ENCODE data around the gene NISCH. TPM values are rescaled to one million over a fixed set of nuclear protein-coding genes. Genes with fewer than 3 reads are reported as not detected.

The NISCH gene
- total RNA-seq, 4 donors from 2014 or later = 65.7 to 150 (median 128) TPM

GRCh38 chr3:52517796-52518722 is 62.7 kb downstream of the NISCH start:
- TF ChIP-seq CTCF (IDR thresholded peaks at IDR 0.05) (no peak), POLR2A (IDR thresholded peaks at IDR 0.05) (no peak)

GRCh38 chr3:52518723-52519444 is 63.5 kb downstream of the NISCH start:
- Histone ChIP-seq H3K9me3 (no peaks in the 10 kb centered on the region), H3K4me3 (peak overlapping the region in 2 of 4 donors; percentile 42 to 47), H3K4me1 (no peaks in the 10 kb centered on the region), H3K27ac (no peak overlapping the region), H3K36me3 (no peaks in the 10 kb centered on the region), H3K27me3 (no peaks in the 10 kb centered on the region)
- TF ChIP-seq POLR2A (IDR thresholded peaks at IDR 0.05) = no peak
- TF ChIP-seq CTCF (IDR thresholded peaks at IDR 0.05) = no peak
- DNase-seq = peak in 2 of 3 donors; percentile 67 to 72

More at GRCh38 chr3:52517796-52518722, 62.7 kb downstream of the NISCH start:
- H3K36me3 ChIP-seq = no peaks in the 10 kb centered on the region
- no peak overlapping the region for H3K27ac ChIP-seq
- no peak for DNase-seq
- H3K4me1 ChIP-seq = no peaks in the 10 kb centered on the region
- H3K27me3 ChIP-seq = no peaks in the 10 kb centered on the region
- H3K4me3 ChIP-seq = peak overlapping the region in 2 of 4 donors; percentile 42 to 47
- no peaks in the 10 kb centered on the region for H3K9me3 ChIP-seq

GRCh38 chr3:52519445-52520140 is 64.2 kb downstream of the NISCH start:
- Histone ChIP-seq H3K4me3 (no peak overlapping the region), H3K36me3 (no peaks in the 10 kb centered on the region), H3K9me3 (no peaks in the 10 kb centered on the region), H3K4me1 (no peaks in the 10 kb centered on the region), H3K27me3 (no peaks in the 10 kb centered on the region), H3K27ac (no peak overlapping the region)
- no peak for TF ChIP-seq CTCF (IDR thresholded peaks at IDR 0.05)
- TF ChIP-seq POLR2A (IDR thresholded peaks at IDR 0.05) = no peak
- no peak for DNase-seq

- no peaks in the 10 kb centered on the region for H3K9me3 ChIP-seq
- no peak for DNase-seq
- H3K36me3 ChIP-seq = no peaks in the 10 kb centered on the region
- no peaks in the 10 kb centered on the region for H3K4me1 ChIP-seq
- TF ChIP-seq POLR2A (IDR thresholded peaks at IDR 0.05) (no peak), CTCF (IDR thresholded peaks at IDR 0.05) (no peak)
- H3K27me3 ChIP-seq = no peaks in the 10 kb centered on the region
- H3K4me3 ChIP-seq = no peak overlapping the region
- H3K27ac ChIP-seq = no peak overlapping the region
Observed at GRCh38 chr3:52520141-52520667, 64.8 kb downstream of the NISCH start.
